ENCODE measurements around the gene CGA. TPM values are rescaled to one million over a fixed set of nuclear protein-coding genes. Genes with fewer than 3 reads are reported as not detected.

The CGA gene
- total RNA-seq, 1 donor from 2014 or later, result not detected

DNA sequence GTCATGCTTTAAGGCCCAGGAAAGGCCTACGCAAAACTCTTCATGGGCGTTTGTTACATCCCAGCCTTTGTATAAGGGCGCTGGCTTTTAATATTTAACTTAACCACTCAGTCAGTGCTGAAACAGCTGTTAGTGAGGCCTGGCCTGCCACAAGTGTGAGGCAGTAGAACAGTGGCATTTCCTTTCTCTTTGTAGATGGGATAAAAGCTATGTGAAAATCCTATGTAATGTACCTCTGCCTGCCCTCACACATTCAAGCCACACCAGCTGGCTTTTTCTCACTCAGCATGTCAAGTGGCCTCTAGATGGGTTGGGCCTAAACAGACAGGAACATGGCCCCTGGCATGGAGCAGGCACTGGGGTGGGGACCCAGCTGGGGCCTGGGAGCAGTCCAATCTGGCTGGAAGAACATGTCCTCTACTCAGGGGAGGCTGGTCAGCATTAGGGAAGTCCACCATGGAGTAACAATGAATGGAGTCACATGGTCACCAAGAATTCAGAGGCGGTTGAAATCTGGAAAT, 20.7 kb downstream of the CGA start:
- TF ChIP-seq, protein P1, sequence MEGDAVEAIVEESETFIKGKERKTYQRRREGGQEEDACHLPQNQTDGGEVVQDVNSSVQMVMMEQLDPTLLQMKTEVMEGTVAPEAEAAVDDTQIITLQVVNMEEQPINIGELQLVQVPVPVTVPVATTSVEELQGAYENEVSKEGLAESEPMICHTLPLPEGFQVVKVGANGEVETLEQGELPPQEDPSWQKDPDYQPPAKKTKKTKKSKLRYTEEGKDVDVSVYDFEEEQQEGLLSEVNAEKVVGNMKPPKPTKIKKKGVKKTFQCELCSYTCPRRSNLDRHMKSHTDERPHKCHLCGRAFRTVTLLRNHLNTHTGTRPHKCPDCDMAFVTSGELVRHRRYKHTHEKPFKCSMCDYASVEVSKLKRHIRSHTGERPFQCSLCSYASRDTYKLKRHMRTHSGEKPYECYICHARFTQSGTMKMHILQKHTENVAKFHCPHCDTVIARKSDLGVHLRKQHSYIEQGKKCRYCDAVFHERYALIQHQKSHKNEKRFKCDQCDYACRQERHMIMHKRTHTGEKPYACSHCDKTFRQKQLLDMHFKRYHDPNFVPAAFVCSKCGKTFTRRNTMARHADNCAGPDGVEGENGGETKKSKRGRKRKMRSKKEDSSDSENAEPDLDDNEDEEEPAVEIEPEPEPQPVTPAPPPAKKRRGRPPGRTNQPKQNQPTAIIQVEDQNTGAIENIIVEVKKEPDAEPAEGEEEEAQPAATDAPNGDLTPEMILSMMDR (IDR thresholded peaks at IDR 0.05; ENCODE audit: insufficient read depth, low read length, severe bottlenecking), result no peak
- Histone ChIP-seq H3K4me3 (ENCODE audit: low read depth, low read length) (no peak overlapping the region), H3K27me3 (ENCODE audit: control insufficient read depth, insufficient read depth, low read length) (no peaks in the 10 kb centered on the region), H3K36me3 (ENCODE audit: control insufficient read depth, insufficient read depth, low read length) (no peaks in the 10 kb centered on the region)
- DNase-seq (ENCODE audit: low read depth) (no peak), FAIRE-seq (no peak)

DNA sequence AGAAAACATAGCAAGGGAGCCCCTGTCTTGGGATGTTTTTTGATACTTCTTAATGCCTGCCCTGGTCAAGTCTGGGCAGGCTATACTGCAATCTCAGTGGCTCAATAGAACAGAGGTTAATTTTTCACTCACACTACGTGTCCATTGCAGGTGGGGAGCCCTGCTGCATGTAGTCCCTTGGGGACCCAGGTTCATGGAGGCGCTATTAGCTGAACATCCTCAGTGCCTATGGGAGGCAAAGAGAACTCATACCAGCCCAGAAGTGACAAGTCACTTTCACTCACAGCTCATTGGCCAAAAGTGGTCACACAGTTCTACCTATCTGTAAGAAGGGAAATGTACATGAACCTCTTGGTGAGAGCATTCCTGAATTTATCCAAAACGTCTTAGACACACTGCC, 23.2 kb downstream of the CGA start:
- no peaks in the 10 kb centered on the region for H3K36me3 ChIP-seq (ENCODE audit: control insufficient read depth, insufficient read depth, low read length)
- no peak for DNase-seq (ENCODE audit: low read depth)
- TF ChIP-seq, protein P1 (IDR thresholded peaks at IDR 0.05; ENCODE audit: insufficient read depth, low read length, severe bottlenecking), result no peak
- H3K4me3 ChIP-seq (ENCODE audit: low read depth, low read length), result no peak overlapping the region
- no peak for FAIRE-seq
- no peaks in the 10 kb centered on the region for H3K27me3 ChIP-seq (ENCODE audit: control insufficient read depth, insufficient read depth, low read length)

DNA sequence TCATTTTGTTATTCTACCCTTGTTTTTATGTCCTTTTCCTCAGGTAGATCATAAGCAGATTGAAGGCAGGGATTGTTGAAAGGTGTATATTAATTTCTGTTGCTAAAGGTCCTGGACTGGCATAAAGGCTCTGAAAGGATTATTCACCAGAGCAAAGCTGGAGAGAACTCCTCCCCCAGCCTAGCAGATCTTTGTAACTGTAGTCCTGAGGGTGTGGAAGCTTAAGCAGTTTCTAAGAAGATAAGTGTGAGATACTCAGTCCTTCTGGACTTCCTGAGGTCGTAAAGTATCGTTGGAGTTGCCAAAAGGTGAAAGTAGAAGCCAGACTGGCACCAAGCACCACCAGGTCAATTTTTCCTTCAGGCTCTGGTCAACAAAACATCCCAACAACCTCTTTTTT, 24.2 kb downstream of the CGA start:
- H3K27me3 ChIP-seq (ENCODE audit: control insufficient read depth, insufficient read depth, low read length), result no peaks in the 10 kb centered on the region
- H3K36me3 ChIP-seq (ENCODE audit: control insufficient read depth, insufficient read depth, low read length), result no peaks in the 10 kb centered on the region
- DNase-seq (ENCODE audit: low read depth), result no peak
- FAIRE-seq, result no peak
- no peak overlapping the region for H3K4me3 ChIP-seq (ENCODE audit: low read depth, low read length)
- TF ChIP-seq, protein P1 (IDR thresholded peaks at IDR 0.05; ENCODE audit: insufficient read depth, low read length, severe bottlenecking), result no peak

DNA sequence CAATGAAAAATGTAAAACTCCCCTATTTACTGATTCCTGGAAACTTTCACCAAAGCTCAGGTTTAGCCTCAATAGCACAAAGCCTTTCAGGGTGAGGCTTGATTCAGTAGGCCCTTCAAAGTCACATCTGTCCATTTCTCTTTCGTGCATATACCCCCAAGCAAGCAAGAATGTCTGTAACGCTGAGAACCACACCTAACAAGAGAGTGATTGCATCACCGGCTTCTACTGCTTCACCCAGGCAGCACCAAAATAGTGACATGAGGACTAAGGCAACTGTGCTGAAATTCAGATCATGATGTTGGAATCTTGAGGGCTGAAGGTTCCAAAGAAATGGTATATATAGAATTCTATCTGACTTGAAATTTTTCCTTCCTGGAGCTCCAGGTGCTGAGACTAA, 26.1 kb downstream of the CGA start:
- TF ChIP-seq, protein P1 (IDR thresholded peaks at IDR 0.05; ENCODE audit: insufficient read depth, low read length, severe bottlenecking), result no peak
- FAIRE-seq, result no peak

DNA sequence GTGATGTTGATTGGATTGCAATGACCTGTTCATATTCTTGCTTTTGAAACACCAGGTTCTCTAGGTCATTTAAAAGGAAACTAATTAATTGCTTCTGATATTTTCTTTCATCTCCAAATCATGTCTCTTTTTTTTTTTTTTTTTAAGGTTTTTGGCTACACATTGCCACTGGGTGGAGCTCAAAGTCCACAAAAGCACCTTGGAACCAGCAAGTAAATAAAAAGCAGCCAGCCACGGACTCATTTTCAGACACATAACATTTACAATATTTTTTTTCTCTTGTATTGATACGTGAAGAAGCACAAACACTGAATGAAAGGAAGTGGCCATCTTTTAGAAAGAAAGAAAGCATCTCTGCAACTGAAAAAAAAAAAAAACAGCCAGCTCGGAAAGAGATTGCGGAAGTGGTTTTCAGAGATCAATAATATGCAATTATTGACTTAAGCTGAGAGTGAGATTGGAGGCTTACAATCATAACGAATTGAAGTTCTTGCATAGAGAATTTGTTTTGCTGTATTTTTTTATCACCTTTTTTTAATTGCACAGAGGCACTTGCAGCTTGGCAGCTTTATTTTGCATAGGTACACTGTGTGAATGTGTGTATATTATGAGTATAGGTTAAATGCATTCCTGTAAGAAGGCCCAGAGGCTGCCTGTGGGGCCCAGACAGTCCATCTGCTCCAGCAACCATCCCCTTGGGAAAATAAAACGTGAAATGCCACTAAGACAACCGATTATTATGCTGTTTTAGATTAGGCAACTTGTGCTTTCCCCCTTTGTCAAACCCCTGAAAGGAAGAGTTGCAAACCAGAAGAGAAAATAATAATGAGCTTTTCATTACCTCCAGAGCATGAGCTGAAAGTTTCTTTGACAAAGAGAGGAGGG, 28.2 kb downstream of the CGA start:
- peak; percentile 64 for DNase-seq (ENCODE audit: low read depth)
- H3K4me3 ChIP-seq (ENCODE audit: low read depth, low read length), result no peak overlapping the region
- TF ChIP-seq, protein P1 (IDR thresholded peaks at IDR 0.05; ENCODE audit: insufficient read depth, low read length, severe bottlenecking), result peak; percentile 47
- no peak for FAIRE-seq
- no peaks in the 10 kb centered on the region for H3K27me3 ChIP-seq (ENCODE audit: control insufficient read depth, insufficient read depth, low read length)
- H3K36me3 ChIP-seq (ENCODE audit: control insufficient read depth, insufficient read depth, low read length), result no peaks in the 10 kb centered on the region

More for the DNA sequence above, 26.1 kb downstream of the CGA start:
- no peak for DNase-seq (ENCODE audit: low read depth)
- no peaks in the 10 kb centered on the region for H3K36me3 ChIP-seq (ENCODE audit: control insufficient read depth, insufficient read depth, low read length)
- no peaks in the 10 kb centered on the region for H3K27me3 ChIP-seq (ENCODE audit: control insufficient read depth, insufficient read depth, low read length)
- no peak overlapping the region for H3K4me3 ChIP-seq (ENCODE audit: low read depth, low read length)
